T-cell (primary cell): ENCODE measurements around the gene AGAP1. TPM values are rescaled to one million over a fixed set of nuclear protein-coding genes. Genes with fewer than 3 reads are reported as not detected.

Experiments used
- ATAC-seq, 4 experiments: fragments of 200-7000 bp in 3 of 4; fragments of 150-1000 bp in 1 of 4; cut with Tn5 transposase; replicated peaks in 1 of 4; 1 replicate in 3 of 4; 2 replicates in 1 of 4; pipeline ENCODE4 v1.10.0; 2021; ENCODE audit warnings: moderate library complexity in 3 of 4, mild to moderate bottlenecking in 2 of 4, moderate number of reproducible peaks in 1 of 4
- CTCF ChIA-PET, 2 donors: fragments of 300-600 bp; sonication (Branson Sonifier 250); formaldehyde crosslinking; loops; one replicate each; lab custom pipeline; 2022; ENCODE audit warnings: antibody characterized with exemption in 2 of 2; lab: Charles Lee
- POLR2A ChIA-PET, 2 donors: fragments of 300-600 bp; sonication (Branson Sonifier 250); formaldehyde crosslinking; loops; one replicate each; lab custom pipeline; 2022; ENCODE audit warnings: antibody characterized with exemption in 2 of 2; lab: Charles Lee
- DNase-seq, 35 experiments: peaks; one replicate each; pipeline versions ENCODE4 v3.0.0 to v3.0.0-alpha.2; 2013 to 2023
- H3K27ac ChIP-seq: one replicate; pipeline ENCODE4 v1.5.1; 2013; ENCODE audit warnings: low read length
- H3K27me3 ChIP-seq, 2 experiments: replicated peaks in 1 of 2; 1 replicate in 1 of 2; 2 replicates in 1 of 2; pipeline versions ENCODE4 v1.6.1 to v1.7.0; 2013; ENCODE audit warnings: low read length in 1 of 2, mixed read lengths in 1 of 2; ENCODE audit not compliant: control insufficient read depth in 2 of 2, insufficient read depth in 2 of 2; ENCODE audit errors: extremely low read depth in 1 of 2
- H3K36me3 ChIP-seq, 2 donors: 1 replicate in 1 of 2; 2 replicates in 1 of 2; pipeline versions ENCODE4 v1.6.1 to v1.7.0; 2013; ENCODE audit warnings: low read length in 1 of 2; ENCODE audit not compliant: control insufficient read depth in 2 of 2, insufficient read depth in 1 of 2; ENCODE audit errors: extremely low read depth in 1 of 2
- H3K4me1 ChIP-seq, 2 experiments: 1 replicate in 1 of 2; 2 replicates in 1 of 2; pipeline versions ENCODE4 v1.6.1 to v1.7.0; 2013; ENCODE audit warnings: low read length in 2 of 2, mixed read lengths in 1 of 2; ENCODE audit not compliant: insufficient read depth in 2 of 2, control insufficient read depth in 1 of 2; ENCODE audit errors: extremely low read depth in 1 of 2
- H3K4me3 ChIP-seq, 2 donors: 1 replicate in 1 of 2; 2 replicates in 1 of 2; pipeline versions ENCODE4 v1.5.1 to v1.7.0; 2013; ENCODE audit warnings: mild to moderate bottlenecking in 2 of 2, low read length in 1 of 2, moderate library complexity in 1 of 2; ENCODE audit not compliant: control insufficient read depth in 1 of 2; ENCODE audit errors: extremely low read depth in 1 of 2
- H3K9me3 ChIP-seq: 2 replicates; pipeline ENCODE4 v1.7.0; 2013
- H3K27ac Mint-ChIP-seq, 2 donors: one replicate each; pipeline ENCODE4 v1.8.0; 2020 to 2021; ENCODE audit warnings: mild to moderate bottlenecking in 2 of 2, mixed read lengths in 2 of 2
- H3K27me3 Mint-ChIP-seq, 2 donors: one replicate each; pipeline ENCODE4 v1.8.0; 2021 to 2022; ENCODE audit warnings: mixed read lengths in 2 of 2
- H3K36me3 Mint-ChIP-seq: one replicate; pipeline ENCODE4 v1.8.0; 2021; ENCODE audit warnings: mixed read lengths
- H3K4me1 Mint-ChIP-seq, 3 donors: one replicate each; pipeline ENCODE4 v1.8.0; 2020 to 2022; ENCODE audit warnings: mixed read lengths in 3 of 3, mild to moderate bottlenecking in 1 of 3
- H3K4me3 Mint-ChIP-seq, 3 donors: one replicate each; pipeline ENCODE4 v1.8.0; 2020 to 2022; ENCODE audit warnings: mild to moderate bottlenecking in 3 of 3, mixed read lengths in 3 of 3, moderate library complexity in 3 of 3
- H3K9me3 Mint-ChIP-seq, 3 donors: one replicate each; pipeline ENCODE4 v1.8.0; 2020 to 2022; ENCODE audit warnings: mixed read lengths in 3 of 3
- WGBS: methylation state at CpG from one replicate; pipeline ENCODE4 v1.1.5; 2013; ENCODE audit warnings: missing lambda C conversion rate; ENCODE audit not compliant: insufficient coverage; 5-methylcytosine and 5-hydroxymethylcytosine counted together
- total RNA-seq, 35 experiments: library from RNA in 6 of 35; stranded (reverse) in 6 of 35; fragments of 120-200 nt in 1 of 35; gene quantifications; one replicate each; pipeline versions ENCODE4 v1.2.1 to v1.2.4 and lab custom pipeline; 2013 to 2026

AGAP1 gene
- total RNA-seq, 5 donors from 2014 or later (not counting 1 experiment from before 2014, with no cell fraction given): 3.9 to 15.6 (median 5.2) TPM

- WGBS: 90% methylated on average over 8 of the region's 10 CpGs
- Mint-ChIP-seq H3K9me3 (peaks cover 0 to 11% (median 9%) of the 10 kb centered on the region in 3 donors), H3K27ac (no peak overlapping the region), H3K4me3 (no peak overlapping the region), H3K27me3 (peaks cover 5 to 14% of the 10 kb centered on the region in 2 donors), H3K4me1 (no peaks in the 10 kb centered on the region), H3K36me3 (no peaks in the 10 kb centered on the region)
- no peaks in the 10 kb centered on the region for H3K4me1 ChIP-seq
- H3K9me3 ChIP-seq: no peaks in the 10 kb centered on the region
- CTCF ChIA-PET: interaction anchor here in 1 of 2 donors (0.9 kb wide), 1 partner anchor 465 kb away, joined by 3 read pairs; no protein-coding TSS in a partner anchor
- ATAC-seq: no peak
- H3K4me3 ChIP-seq: no peak overlapping the region
- peaks cover 0 to 4% of the 10 kb centered on the region in 2 experiments for H3K27me3 ChIP-seq
- DNase-seq: no peak
- H3K36me3 ChIP-seq: no peaks in the 10 kb centered on the region
- POLR2A ChIA-PET: no interaction called here
- no peak overlapping the region for H3K27ac ChIP-seq
Observed at GRCh38 chr2:235937087-235937486, 443.2 kb downstream of the AGAP1 start.

GRCh38 chr2:235937526-235937925, 443.7 kb downstream of the AGAP1 start:
- ATAC-seq (no peak), DNase-seq (no peak)
- peaks cover 0 to 4% of the 10 kb centered on the region in 2 experiments for H3K27me3 ChIP-seq
- H3K36me3 ChIP-seq: no peaks in the 10 kb centered on the region
- H3K9me3 ChIP-seq: no peaks in the 10 kb centered on the region
- H3K4me3 Mint-ChIP-seq: no peak overlapping the region
- H3K27ac Mint-ChIP-seq: no peak overlapping the region
- peaks cover 0 to 11% (median 9%) of the 10 kb centered on the region in 3 donors for H3K9me3 Mint-ChIP-seq
- POLR2A ChIA-PET: no interaction called here
- H3K4me1 ChIP-seq: no peaks in the 10 kb centered on the region
- H3K4me3 ChIP-seq: no peak overlapping the region
- H3K4me1 Mint-ChIP-seq: no peaks in the 10 kb centered on the region
- WGBS: 92% methylated on average over 11 of the region's 12 CpGs
- CTCF ChIA-PET: no interaction called here
- no peaks in the 10 kb centered on the region for H3K36me3 Mint-ChIP-seq
- H3K27ac ChIP-seq: no peak overlapping the region
- peaks cover 5 to 14% of the 10 kb centered on the region in 2 donors for H3K27me3 Mint-ChIP-seq

DNA sequence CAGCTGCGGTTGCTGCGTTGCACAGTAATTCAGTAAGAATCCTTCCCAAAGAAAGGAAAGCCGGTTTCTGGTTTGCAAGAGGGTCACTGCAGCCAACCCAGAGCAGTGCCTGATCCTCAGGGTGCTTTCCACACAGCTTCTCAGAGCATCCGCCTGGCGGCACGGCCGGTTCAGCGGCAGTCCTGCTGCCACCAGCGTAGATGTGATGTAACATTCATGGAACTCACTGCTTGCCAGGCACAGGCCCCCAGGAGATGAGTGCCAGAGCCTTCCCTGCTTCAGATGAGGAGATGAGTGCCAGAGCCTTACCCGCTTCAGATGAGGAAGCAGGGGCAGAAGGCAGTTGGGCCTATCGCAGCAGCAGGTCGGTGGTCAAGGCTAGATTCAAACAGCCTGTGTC, 444.1 kb downstream of the AGAP1 start:
- DNase-seq: no peak
- CTCF ChIA-PET: no interaction called here
- no peaks in the 10 kb centered on the region for H3K9me3 ChIP-seq
- Mint-ChIP-seq H3K9me3 (peaks cover 0 to 11% (median 9%) of the 10 kb centered on the region in 3 donors), H3K4me3 (no peak overlapping the region), H3K4me1 (no peaks in the 10 kb centered on the region), H3K36me3 (no peaks in the 10 kb centered on the region), H3K27ac (no peak overlapping the region), H3K27me3 (peaks cover 5 to 14% of the 10 kb centered on the region in 2 donors)
- POLR2A ChIA-PET: no interaction called here
- H3K36me3 ChIP-seq: no peaks in the 10 kb centered on the region
- WGBS: 85% methylated on average over 12 of the region's 12 CpGs
- H3K4me3 ChIP-seq: no peak overlapping the region
- H3K4me1 ChIP-seq: no peaks in the 10 kb centered on the region
- ATAC-seq: no peak
- H3K27ac ChIP-seq: no peak overlapping the region
- peaks cover 0 to 4% of the 10 kb centered on the region in 2 experiments for H3K27me3 ChIP-seq

GRCh38 chr2:235938611-235939010, 444.8 kb downstream of the AGAP1 start:
- CTCF ChIA-PET: no interaction called here
- POLR2A ChIA-PET: no interaction called here

GRCh38 chr2:235939471-235939870, 445.6 kb downstream of the AGAP1 start:
- Mint-ChIP-seq H3K4me3 (no peak overlapping the region), H3K4me1 (no peaks in the 10 kb centered on the region), H3K9me3 (peaks cover 0 to 11% (median 9%) of the 10 kb centered on the region in 3 donors), H3K27ac (no peak overlapping the region), H3K36me3 (no peaks in the 10 kb centered on the region), H3K27me3 (peaks cover 3 to 14% of the 10 kb centered on the region in 2 donors)
- no peaks in the 10 kb centered on the region for H3K9me3 ChIP-seq
- DNase-seq: no peak
- no peak for ATAC-seq
- no peaks in the 10 kb centered on the region for H3K4me1 ChIP-seq
- H3K36me3 ChIP-seq: no peaks in the 10 kb centered on the region
- H3K4me3 ChIP-seq: no peak overlapping the region
- H3K27ac ChIP-seq: no peak overlapping the region
- H3K27me3 ChIP-seq: peaks cover 0 to 4% of the 10 kb centered on the region in 2 experiments
- CTCF ChIA-PET: no interaction called here
- WGBS: 78% methylated on average over 6 of the region's 6 CpGs
- POLR2A ChIA-PET: no interaction called here

More at GRCh38 chr2:235938611-235939010, 444.8 kb downstream of the AGAP1 start:
- no peak overlapping the region for H3K4me3 ChIP-seq
- H3K36me3 Mint-ChIP-seq: no peaks in the 10 kb centered on the region
- no peak for DNase-seq
- no peak overlapping the region for H3K27ac Mint-ChIP-seq
- no peak for ATAC-seq
- H3K36me3 ChIP-seq: no peaks in the 10 kb centered on the region
- H3K4me1 ChIP-seq: no peaks in the 10 kb centered on the region
- peaks cover 0 to 4% of the 10 kb centered on the region in 2 experiments for H3K27me3 ChIP-seq
- no peak overlapping the region for H3K4me3 Mint-ChIP-seq
- H3K27ac ChIP-seq: no peak overlapping the region
- H3K9me3 Mint-ChIP-seq: peaks cover 0 to 11% (median 9%) of the 10 kb centered on the region in 3 donors
- H3K9me3 ChIP-seq: no peaks in the 10 kb centered on the region
- H3K4me1 Mint-ChIP-seq: no peaks in the 10 kb centered on the region
- 85% methylated on average over 9 of the region's 14 CpGs for WGBS
- peaks cover 3 to 14% of the 10 kb centered on the region in 2 donors for H3K27me3 Mint-ChIP-seq

- Histone ChIP-seq H3K27ac (no peak overlapping the region), H3K27me3 (peaks cover 0 to 6% of the 10 kb centered on the region in 2 experiments), H3K4me3 (no peak overlapping the region), H3K36me3 (no peaks in the 10 kb centered on the region), H3K4me1 (no peaks in the 10 kb centered on the region), H3K9me3 (no peaks in the 10 kb centered on the region)
- H3K27me3 Mint-ChIP-seq: peaks cover 3 to 14% of the 10 kb centered on the region in 2 donors
- no peaks in the 10 kb centered on the region for H3K4me1 Mint-ChIP-seq
- ATAC-seq (no peak), DNase-seq (no peak)
- POLR2A ChIA-PET: no interaction called here
- H3K9me3 Mint-ChIP-seq: peaks cover 0 to 11% (median 9%) of the 10 kb centered on the region in 3 donors
- WGBS: 82% methylated on average over 8 of the region's 8 CpGs
- H3K4me3 Mint-ChIP-seq: no peak overlapping the region
- no peak overlapping the region for H3K27ac Mint-ChIP-seq
- CTCF ChIA-PET: no interaction called here
- no peaks in the 10 kb centered on the region for H3K36me3 Mint-ChIP-seq
Observed at GRCh38 chr2:235940330-235940729, 446.5 kb downstream of the AGAP1 start.
